Liver (tissue), 3 donors: ENCODE data around the gene MYO6.

Source experiments
- FOXA1 ChIP-seq: IDR thresholded peaks from 2 replicates; pipeline ENCODE4 v1.6.1; 2016; ENCODE audit warnings: antibody characterized with exemption
- RAD21 ChIP-seq, 2 donors: IDR thresholded peaks; 2 replicates each; pipeline ENCODE4 v1.6.1; 2016; ENCODE audit warnings: antibody characterized with exemption in 2 of 2, mild to moderate bottlenecking in 2 of 2
- SP1 ChIP-seq: IDR thresholded peaks from 2 replicates; pipeline ENCODE4 v1.6.1; 2018; ENCODE audit warnings: antibody characterized with exemption, mild to moderate bottlenecking
- TAF1 ChIP-seq: conservative IDR thresholded peaks from 2 replicates; pipeline ENCODE4 v1.6.1; 2016; ENCODE audit warnings: antibody characterized with exemption, mild to moderate bottlenecking
- YY1 ChIP-seq: IDR thresholded peaks from 2 replicates; pipeline ENCODE4 v1.6.1; 2016; ENCODE audit warnings: antibody characterized with exemption, mild to moderate bottlenecking
- TF ChIP-seq, protein P1 (sequence below): fragments of 150-350 bp; IDR thresholded peaks from 2 replicates; pipeline ENCODE4 v1.5.1; 2017; ENCODE audit warnings: improper control_type of control experiment, low read depth, low read length; ENCODE audit not compliant: missing input control
- TF ChIP-seq, protein P2 (sequence below): IDR thresholded peaks from 2 replicates; pipeline ENCODE4 v1.6.1; 2016; ENCODE audit warnings: antibody characterized with exemption, mild to moderate bottlenecking
- donor health status: healthy.
- donor health status: healthy.

DNA sequence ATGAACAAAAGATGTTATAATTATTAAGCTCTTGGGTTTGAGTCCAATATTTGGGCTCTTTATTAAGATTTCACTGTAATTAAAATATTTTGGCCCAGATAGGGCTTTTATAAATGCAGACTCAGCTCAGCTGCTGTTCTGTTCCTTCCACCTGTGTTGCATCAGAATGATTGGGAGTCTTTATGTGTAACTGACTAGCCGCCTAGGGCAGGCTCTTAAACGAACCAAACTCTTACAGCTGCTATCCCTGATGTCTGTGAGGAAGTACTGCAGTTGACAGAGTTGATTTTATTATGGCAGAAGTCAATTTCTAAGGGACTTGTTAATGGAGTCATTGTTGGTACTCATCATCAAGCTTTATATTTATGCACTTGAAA, 144.7 kb downstream of the MYO6 start:
- TF ChIP-seq, protein P1, sequence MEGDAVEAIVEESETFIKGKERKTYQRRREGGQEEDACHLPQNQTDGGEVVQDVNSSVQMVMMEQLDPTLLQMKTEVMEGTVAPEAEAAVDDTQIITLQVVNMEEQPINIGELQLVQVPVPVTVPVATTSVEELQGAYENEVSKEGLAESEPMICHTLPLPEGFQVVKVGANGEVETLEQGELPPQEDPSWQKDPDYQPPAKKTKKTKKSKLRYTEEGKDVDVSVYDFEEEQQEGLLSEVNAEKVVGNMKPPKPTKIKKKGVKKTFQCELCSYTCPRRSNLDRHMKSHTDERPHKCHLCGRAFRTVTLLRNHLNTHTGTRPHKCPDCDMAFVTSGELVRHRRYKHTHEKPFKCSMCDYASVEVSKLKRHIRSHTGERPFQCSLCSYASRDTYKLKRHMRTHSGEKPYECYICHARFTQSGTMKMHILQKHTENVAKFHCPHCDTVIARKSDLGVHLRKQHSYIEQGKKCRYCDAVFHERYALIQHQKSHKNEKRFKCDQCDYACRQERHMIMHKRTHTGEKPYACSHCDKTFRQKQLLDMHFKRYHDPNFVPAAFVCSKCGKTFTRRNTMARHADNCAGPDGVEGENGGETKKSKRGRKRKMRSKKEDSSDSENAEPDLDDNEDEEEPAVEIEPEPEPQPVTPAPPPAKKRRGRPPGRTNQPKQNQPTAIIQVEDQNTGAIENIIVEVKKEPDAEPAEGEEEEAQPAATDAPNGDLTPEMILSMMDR: no peak
- TF ChIP-seq, protein P2, sequence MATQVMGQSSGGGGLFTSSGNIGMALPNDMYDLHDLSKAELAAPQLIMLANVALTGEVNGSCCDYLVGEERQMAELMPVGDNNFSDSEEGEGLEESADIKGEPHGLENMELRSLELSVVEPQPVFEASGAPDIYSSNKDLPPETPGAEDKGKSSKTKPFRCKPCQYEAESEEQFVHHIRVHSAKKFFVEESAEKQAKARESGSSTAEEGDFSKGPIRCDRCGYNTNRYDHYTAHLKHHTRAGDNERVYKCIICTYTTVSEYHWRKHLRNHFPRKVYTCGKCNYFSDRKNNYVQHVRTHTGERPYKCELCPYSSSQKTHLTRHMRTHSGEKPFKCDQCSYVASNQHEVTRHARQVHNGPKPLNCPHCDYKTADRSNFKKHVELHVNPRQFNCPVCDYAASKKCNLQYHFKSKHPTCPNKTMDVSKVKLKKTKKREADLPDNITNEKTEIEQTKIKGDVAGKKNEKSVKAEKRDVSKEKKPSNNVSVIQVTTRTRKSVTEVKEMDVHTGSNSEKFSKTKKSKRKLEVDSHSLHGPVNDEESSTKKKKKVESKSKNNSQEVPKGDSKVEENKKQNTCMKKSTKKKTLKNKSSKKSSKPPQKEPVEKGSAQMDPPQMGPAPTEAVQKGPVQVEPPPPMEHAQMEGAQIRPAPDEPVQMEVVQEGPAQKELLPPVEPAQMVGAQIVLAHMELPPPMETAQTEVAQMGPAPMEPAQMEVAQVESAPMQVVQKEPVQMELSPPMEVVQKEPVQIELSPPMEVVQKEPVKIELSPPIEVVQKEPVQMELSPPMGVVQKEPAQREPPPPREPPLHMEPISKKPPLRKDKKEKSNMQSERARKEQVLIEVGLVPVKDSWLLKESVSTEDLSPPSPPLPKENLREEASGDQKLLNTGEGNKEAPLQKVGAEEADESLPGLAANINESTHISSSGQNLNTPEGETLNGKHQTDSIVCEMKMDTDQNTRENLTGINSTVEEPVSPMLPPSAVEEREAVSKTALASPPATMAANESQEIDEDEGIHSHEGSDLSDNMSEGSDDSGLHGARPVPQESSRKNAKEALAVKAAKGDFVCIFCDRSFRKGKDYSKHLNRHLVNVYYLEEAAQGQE: no peak
- no peak for TF ChIP-seq SP1
- TF ChIP-seq TAF1: no peak
- TF ChIP-seq YY1: no peak
- TF ChIP-seq RAD21 (IDR thresholded peaks at IDR 0.05): no peak
- no peak for TF ChIP-seq FOXA1
